Panc1 (cell line): ENCODE measurements around the gene NPLOC4. TPM values are rescaled to one million over a fixed set of nuclear protein-coding genes. Genes with fewer than 3 reads are reported as not detected.

Source experiments
- ATAC-seq: fragments of 200-7000 bp; cut with Tn5 transposase; 2 replicates; pipeline ENCODE4 v1.9.1; 2020; ENCODE audit warnings: mild to moderate bottlenecking, moderate library complexity
- BruUV-seq: library from RNA; stranded (reverse); fragments of 400-500 nt; replicated peaks from 2 replicates; lab custom pipeline; 2021; lab: Mats Ljungman, UMichigan
- CTCF ChIA-PET: fragments of 300-600 bp; sonication (Branson Sonifier 250); formaldehyde crosslinking; loops from one replicate; lab custom pipeline; 2022; ENCODE audit warnings: antibody characterized with exemption; lab: Charles Lee
- POLR2A ChIA-PET: fragments of 300-600 bp; sonication (Branson Sonifier 250); formaldehyde crosslinking; loops from one replicate; lab custom pipeline; 2022; ENCODE audit warnings: antibody characterized with exemption; lab: Charles Lee
- DNase-seq: peaks from one replicate; pipeline ENCODE4 v3.0.0-alpha.2; 2010; ENCODE audit warnings: low read depth, low spot score
- H3K27ac ChIP-seq: 2 replicates; pipeline ENCODE4 v1.5.1; 2011; ENCODE audit warnings: mild to moderate bottlenecking, low read length, inconsistent platforms
- H3K27me3 ChIP-seq: fragments of 200-500 bp; sonication (Bioruptor generic); 2 replicates; pipeline ENCODE4 v1.6.0; 2014; ENCODE audit warnings: low read length, inconsistent platforms; ENCODE audit not compliant: control insufficient read depth, insufficient read depth
- H3K36me3 ChIP-seq: fragments of 200-500 bp; sonication (Bioruptor generic); 2 replicates; pipeline ENCODE4 v1.5.1; 2014; ENCODE audit warnings: inconsistent platforms, mild to moderate bottlenecking, low read length, moderate library complexity; ENCODE audit not compliant: control insufficient read depth, insufficient read depth
- H3K4me1 ChIP-seq: 2 replicates; pipeline ENCODE4 v1.5.1; 2011; ENCODE audit warnings: inconsistent platforms, mild to moderate bottlenecking, low read length, moderate library complexity; ENCODE audit not compliant: control insufficient read depth, insufficient read depth
- H3K4me3 ChIP-seq, 2 experiments: 2 replicates each; pipeline ENCODE4 v1.5.1; 2011 to 2012; ENCODE audit warnings: low read depth in 2 of 2, low read length in 2 of 2, mild to moderate bottlenecking in 2 of 2, inconsistent platforms in 1 of 2, moderate library complexity in 1 of 2
- H3K9me3 ChIP-seq: fragments of 200-500 bp; sonication (Bioruptor generic); 2 replicates; pipeline ENCODE4 v1.5.1; 2014; ENCODE audit warnings: low read depth, mild to moderate bottlenecking, inconsistent platforms, low read length, moderate library complexity; ENCODE audit not compliant: control insufficient read depth, insufficient read depth
- CTCF ChIP-seq: fragments of 450-650 bp; IDR thresholded peaks from 2 replicates; pipeline ENCODE4 v1.5.1; 2017; ENCODE audit warnings: mild to moderate bottlenecking
- POLR2AphosphoS5 ChIP-seq: IDR thresholded peaks from 2 replicates; pipeline ENCODE4 v1.6.1; 2012; ENCODE audit warnings: mild to moderate bottlenecking, low read depth, low read length, moderate library complexity
- REST ChIP-seq, 2 experiments: IDR thresholded peaks; 2 replicates each; pipeline ENCODE4 v1.6.1; 2011 to 2012; ENCODE audit warnings: low read depth in 2 of 2, control low read depth in 1 of 2, low read length in 1 of 2, mild to moderate bottlenecking in 1 of 2, moderate library complexity in 1 of 2; ENCODE audit not compliant: insufficient read depth in 1 of 2
- SIN3A ChIP-seq: IDR thresholded peaks from 2 replicates; pipeline ENCODE4 v1.6.1; 2012; ENCODE audit warnings: low read depth, mild to moderate bottlenecking, low read length, moderate library complexity, borderline replicate concordance; ENCODE audit not compliant: insufficient read depth
- TCF7L2 ChIP-seq: IDR thresholded peaks from 2 replicates; pipeline ENCODE4 v1.6.1; 2011; ENCODE audit warnings: mild to moderate bottlenecking, low read depth, low read length, inconsistent platforms
- in situ Hi-C: cut with HindIII; loops from 2 replicates; pipeline ENCODE4 v1.10.0; 2016; ENCODE audit warnings: low sequenced_read_pairs, low pct_unique_long_range_greater_than_20kb
- intact Hi-C: fragments of 100-400 bp; cut with micrococcal nuclease; formaldehyde crosslinking; loops from one replicate; pipeline ENCODE4 v1.10.0; 2022; ENCODE audit not compliant: unreplicated experiment
- total RNA-seq: library from RNA; stranded (reverse); gene quantifications from one replicate; pipeline ENCODE4 v1.2.1, GENCODE V29; 2021; ENCODE audit not compliant: unreplicated experiment

Gene NPLOC4
- total RNA-seq, 1 experiment from 2014 or later: 246 TPM

DNA sequence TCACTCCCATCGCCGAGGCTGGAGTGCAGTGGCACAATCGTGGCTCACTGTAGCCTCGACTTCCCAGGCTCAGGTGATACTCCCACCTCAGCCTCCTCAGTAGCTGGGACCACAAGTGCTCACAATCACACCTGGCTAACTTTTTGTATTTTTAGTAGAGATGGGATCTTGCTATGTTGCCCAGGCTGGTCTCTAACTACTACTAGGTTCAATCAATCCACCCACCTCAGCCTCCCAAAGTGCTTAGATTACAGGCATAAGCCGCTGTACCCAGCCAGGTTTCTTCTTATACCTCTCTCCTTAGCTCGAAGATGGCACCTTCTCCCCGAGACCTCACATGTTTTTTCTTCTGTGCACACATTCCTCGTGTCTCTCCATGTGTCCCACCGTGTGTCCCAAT, 3.1 kb upstream of the NPLOC4 start:
- Histone ChIP-seq H3K27ac (no peak overlapping the region), H3K4me1 (peaks cover 12% of the 10 kb centered on the region; the same call in 1 of the 2 replicates), H3K36me3 (peaks cover 5% of the 10 kb centered on the region; the same call in 1 of the 2 replicates), H3K27me3 (no peaks in the 10 kb centered on the region), H3K9me3 (no peaks in the 10 kb centered on the region), H3K4me3 (no peak overlapping the region)
- no TSS peak for BruUV-seq
- TF ChIP-seq SIN3A (no peak), POLR2AphosphoS5 (no peak), REST (IDR thresholded peaks at IDR 0.05; ENCODE audit: insufficient read depth in 1 of 2, low read depth in 2 of 2, low read length in 1 of 2) (no peak), TCF7L2 (no peak), CTCF (no peak)
- CTCF ChIA-PET: no interaction called here
- intact Hi-C loops (no loop called here), in situ Hi-C loops (no loop called here)
- DNase-seq: no peak
- no peak for ATAC-seq
- POLR2A ChIA-PET: interaction anchor here (0.6 kb wide), 1 partner anchor 85 kb away, joined by 3 read pairs; no protein-coding TSS in a partner anchor

DNA sequence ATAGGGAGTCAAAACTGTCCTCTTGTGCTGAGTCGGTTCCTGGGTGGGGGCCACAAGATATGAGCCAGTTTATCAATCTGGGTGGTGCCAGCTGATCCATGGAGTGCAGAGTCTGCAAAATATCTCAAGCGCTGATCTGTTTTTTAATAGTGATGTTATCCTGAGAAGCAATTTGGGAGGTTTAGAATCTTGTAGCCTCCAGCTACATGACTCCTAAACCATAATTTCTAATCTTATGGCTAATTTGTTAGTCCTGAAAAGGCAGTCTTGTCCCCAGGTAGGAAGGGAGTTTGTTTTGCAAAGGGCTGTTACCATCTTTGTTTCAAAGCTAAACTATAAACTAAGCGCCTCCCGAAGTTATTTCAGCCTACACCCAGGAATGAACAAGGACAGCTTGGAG, 1.8 kb upstream of the NPLOC4 start:
- no peak overlapping the region for H3K27ac ChIP-seq
- no peak for DNase-seq
- no peaks in the 10 kb centered on the region for H3K27me3 ChIP-seq
- H3K36me3 ChIP-seq: peaks cover 5% of the 10 kb centered on the region; the same call in 1 of the 2 replicates
- no peaks in the 10 kb centered on the region for H3K9me3 ChIP-seq
- no TSS peak for BruUV-seq
- CTCF ChIA-PET: no interaction called here
- H3K4me1 ChIP-seq: peaks cover 12% of the 10 kb centered on the region; the same call in 1 of the 2 replicates
- no peak for ATAC-seq
- TF ChIP-seq SIN3A: no peak
- TF ChIP-seq CTCF: no peak
- TF ChIP-seq REST (IDR thresholded peaks at IDR 0.05; ENCODE audit: insufficient read depth in 1 of 2, low read depth in 2 of 2, low read length in 1 of 2): no peak
- no peak for TF ChIP-seq POLR2AphosphoS5
- TF ChIP-seq TCF7L2: no peak
- POLR2A ChIA-PET: no interaction called here
- intact Hi-C loops: no loop called here
- no peak overlapping the region for H3K4me3 ChIP-seq
- in situ Hi-C loops: no loop called here
